T1000 (cell line): ENCODE measurements around the gene TBC1D1.

Source experiments
- DNase-seq: peaks from one replicate; lab custom pipeline; 2025; ENCODE audit warnings: mixed read lengths; lab: John Stamatoyannopoulos, UW

Gene TBC1D1

DNA sequence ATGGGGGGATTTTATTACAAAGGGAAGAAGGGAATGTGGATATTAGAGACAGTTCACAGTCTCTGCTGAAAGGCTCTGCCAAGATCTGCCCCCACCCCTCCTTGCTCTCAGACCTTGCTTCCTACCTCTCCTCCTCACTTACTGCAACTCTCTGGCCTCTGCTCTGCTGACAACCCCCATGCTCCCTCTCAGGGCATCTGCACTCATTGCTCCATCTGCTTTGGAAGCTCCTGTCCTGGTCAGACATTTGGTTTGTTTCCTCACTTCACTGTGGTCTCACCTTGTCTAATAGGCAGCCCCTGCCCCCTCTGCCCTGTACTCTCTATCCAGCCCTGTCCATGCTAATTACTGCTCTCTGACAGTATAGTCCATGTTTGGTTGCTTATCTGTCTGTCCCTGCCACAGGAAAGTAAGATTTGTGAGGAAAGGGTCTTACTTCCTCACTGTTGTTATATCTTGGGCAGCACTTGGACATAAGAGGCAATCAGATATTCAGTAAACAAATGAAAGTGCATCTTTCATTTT, 258.6 kb downstream of the TBC1D1 start:
- DNase-seq = no peak

GRCh38 chr4:38149997-38150671, 259.2 kb downstream of the TBC1D1 start:
- DNase-seq = no peak

DNA sequence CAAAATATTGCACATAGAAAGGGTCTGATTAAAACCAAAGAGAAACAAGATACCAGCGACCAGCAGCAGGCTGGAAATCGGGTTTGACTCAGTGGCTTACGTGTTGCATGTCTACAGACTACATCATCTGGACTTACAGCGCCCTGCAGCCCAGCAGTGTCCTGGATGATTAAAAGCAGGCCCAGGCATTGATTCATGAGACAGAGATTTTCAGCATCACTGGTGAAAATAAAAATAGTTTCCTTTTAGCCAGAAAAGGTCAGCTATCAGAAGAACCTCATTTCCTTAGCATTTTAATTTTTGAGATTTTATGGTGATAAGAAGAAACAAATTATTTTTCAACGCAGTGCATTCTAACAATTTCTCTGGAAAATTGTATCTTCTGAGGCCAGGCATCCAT, 259.9 kb downstream of the TBC1D1 start:
- DNase-seq = no peak

- DNase-seq = no peak
Measured at GRCh38 chr4:38151873-38152272, 261.0 kb downstream of the TBC1D1 start.

DNA sequence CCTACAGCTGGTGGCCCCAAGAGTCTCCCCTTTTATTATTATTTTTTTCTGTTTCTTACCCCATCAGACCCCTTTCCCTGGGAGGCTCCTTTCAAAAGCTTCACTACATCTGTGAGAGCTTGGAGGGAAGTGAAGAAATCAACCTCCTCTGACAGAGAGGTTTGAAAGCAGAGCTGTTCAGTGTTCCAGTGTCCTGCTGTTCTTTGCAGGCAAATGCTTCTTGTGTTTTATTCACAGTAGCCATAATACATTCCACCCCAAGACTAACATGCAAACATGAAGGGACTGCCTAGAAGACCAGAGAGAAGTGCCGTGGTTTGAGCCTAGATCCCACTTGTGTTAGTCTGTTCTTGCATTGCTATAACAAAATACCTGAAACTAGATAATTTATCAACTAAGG, 261.4 kb downstream of the TBC1D1 start:
- DNase-seq = no peak

DNA sequence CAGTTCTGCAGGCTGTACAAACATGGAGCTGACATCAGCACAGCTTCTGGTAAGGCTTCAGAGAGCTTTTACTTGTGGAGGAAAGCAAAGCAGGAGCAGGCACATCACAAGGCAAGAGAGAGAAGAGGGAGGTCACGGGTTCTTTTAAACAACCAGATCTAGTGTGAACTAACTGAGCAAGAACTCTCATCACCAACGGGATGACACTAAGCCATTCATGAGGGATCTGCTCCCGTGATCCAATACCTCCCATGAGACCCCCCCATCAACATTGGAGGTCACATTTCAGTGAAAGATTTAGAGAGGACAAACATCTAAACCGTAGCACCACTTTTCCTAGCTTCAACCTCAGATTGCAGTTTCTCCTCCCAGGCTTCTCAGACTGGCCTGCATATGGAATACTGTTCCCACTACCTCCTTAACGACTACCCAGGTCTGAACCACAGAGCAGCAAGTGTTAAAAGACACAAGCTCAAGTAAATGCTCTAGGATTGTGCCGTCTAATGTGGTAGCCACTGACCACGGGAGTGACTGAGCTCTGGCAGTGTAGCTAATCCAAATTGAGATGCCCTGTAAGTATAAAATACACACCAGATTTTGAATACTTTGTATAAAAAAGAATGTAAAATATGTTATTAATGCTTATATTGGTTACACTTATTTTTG, 262.0 kb downstream of the TBC1D1 start:
- no peak for DNase-seq

DNA sequence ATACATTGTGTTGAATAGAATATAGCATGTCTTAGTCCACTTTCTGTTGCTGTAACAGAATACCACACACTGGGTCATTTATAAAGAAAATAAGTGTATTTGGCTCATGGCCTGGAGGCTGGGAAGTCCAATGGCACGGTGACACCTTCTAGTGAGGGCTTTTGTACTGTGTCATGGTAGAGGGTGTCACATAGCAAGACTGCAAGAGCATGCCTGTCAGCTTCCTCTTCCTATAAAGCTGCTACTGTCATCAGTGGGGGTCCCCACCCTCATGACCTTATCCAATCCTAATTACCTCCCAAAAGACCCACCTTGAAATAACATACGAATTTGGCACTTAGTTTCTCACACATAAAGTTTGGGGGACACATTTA, 262.5 kb downstream of the TBC1D1 start:
- no peak for DNase-seq

DNA sequence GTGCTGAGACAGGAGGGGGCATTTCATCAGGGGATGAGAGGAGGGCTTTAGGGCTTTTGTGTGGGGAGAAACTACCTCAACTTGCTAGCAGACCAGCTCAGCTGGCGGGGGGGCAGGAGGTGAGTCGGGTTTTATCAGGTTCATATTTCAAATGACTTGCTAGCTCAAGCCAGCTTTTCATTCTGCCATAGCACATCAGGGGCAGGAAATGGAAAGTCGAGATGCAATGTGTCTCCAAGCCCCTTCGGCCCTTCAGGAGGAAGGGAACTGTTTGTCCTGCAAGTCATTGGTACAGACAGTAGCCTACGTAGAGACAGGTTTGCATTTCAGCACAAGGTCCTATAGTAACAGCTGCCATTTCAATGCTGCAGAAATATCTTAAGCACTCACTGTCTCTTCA, 263.4 kb downstream of the TBC1D1 start:
- no peak for DNase-seq

DNA sequence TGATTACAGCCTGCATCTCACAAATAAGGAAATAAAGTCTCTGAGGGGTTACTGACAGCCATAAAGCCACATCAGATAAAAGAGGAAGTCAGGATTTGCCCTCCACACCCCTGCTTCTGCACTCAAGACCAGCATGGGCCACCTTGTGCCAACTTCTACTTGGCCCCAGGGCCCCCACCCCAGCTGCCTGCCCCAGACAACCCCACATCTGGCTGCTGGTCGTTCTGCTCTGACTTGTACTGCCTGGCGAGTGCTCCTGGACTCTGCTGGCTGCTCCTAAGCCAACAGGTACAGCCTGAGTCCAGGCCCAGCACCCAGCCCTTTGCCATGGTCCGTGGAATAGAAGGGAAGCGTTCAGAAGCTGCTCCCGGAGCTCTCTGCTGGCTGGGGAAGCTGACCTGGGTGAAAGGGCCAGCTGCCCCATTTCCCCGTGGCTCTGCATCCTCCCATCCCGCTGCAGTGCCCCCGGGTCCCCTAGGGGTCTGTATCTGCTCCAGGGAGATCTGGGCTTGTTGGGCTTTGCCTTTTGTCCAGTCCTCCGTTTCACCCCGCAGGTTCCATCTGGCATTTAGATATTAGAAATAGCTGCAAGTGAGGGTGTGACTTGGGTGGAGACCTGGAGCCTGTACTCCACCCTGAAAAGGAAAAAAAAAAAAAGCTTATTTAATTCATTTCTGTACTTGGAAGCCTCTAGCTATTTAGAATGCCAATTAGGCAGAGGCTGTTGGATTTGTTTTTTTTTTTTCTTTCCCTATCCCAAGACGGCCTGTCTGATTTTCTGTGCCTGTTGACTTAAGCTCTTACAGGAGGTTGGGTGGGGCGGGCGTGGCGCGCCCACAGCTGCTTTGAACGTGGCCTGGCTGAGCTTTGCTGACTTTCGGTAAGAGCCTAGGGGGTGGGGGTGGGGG, 264.1 kb downstream of the TBC1D1 start:
- no peak for DNase-seq

- no peak for DNase-seq
Measured at GRCh38 chr4:38155589-38156294, 264.9 kb downstream of the TBC1D1 start.

- DNase-seq = no peak
Measured at GRCh38 chr4:38157592-38157991, 266.7 kb downstream of the TBC1D1 start.

DNA sequence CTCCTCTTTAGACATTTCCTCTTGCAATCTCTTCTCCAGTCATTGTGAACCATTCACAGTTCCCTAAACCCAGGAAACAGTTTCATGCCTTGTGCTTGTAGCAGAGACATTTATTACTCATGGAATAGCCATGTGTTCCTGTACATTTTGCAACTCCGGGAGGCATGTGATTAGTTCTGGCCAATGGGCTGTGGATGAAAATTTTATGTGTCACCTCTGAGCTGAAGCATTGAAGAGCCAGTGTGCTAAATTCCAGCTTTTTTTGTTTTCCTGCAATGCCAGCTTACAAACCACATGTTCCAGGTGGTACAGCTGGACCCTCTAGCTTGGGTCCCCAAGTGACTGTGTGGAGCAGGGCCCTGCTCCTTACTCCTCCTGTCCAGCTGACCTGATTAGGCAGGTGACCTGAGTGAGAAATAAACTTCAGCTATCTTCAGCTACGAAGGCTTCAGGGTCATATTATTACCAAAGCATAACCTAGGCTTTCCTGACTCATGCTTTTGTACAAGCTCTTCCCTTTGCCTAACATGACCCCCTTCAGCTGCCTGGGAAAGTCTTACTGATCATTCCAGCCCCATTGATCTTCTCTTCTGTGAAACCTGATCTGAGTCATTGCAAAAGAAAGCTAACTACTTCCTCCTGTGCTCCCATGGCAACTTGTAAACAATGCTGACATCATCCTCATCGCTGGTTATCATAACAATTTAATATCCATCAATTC, 269.8 kb downstream of the TBC1D1 start:
- DNase-seq = peak; percentile 79

DNA sequence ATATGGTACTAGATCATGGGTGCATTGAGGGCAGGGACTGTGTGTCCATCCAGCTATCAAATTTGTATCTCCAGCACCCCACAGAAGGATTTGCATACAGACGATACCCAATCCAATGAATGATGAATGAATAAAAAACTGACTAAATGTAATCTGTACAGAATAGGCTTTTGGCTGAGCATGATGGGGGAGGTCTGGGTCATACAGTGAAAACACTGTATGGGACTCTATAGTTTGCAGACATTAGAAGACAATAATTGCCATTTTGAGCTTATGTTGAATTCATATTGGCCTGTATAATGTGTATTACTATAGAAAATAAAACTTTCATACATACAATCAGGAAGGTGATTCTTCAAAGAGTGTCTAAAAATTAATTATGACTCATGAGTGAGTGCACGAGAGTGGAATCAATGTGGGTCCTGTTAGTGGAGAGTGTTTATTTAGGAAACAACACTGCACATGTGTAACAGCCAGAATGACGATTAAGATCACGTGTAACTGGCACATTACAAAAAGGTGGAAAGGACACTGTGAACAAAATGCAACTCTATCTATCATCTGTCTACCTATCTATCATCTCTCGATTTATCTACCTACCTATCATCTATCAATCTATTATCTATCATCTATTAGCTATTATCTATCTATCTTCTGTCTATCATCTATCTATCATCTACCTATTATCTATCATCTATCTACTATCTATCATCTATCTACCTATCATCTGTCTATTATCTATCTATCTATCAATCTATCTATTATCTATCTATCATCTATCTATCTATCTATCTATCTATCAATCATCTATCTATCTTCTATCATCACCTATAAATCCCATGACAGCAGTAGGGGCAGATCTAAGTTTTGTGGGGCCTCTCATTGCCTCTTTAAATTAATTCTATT, 270.6 kb downstream of the TBC1D1 start:
- no peak for DNase-seq

DNA sequence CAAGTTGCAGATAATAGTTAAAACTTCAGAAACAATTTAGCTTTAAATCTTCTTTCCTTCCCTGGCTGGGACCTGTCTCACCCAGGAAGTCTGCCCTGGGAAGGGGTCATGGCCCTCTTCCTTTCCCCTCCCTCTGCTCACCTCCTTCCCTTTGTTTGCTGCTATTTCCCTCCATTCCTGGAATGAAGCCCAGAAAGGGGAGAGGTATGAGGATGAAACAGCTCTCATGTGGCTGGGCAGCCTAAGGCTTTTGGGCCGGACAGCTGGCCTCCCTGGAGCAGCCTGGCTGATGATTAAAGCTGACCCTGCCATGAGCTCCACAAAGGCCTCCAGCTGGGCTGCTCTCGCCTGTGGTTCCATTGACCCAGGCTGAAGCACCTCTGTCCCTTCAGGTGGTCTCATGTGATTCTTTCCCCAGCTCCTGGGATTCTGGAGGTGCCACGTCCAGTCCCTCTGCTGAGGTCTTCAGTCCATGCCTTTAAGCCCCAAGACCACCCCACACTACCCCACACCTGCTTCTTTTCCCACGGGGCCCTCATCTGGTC, 271.4 kb downstream of the TBC1D1 start:
- DNase-seq = peak; percentile 33

GRCh38 chr4:38163216-38164006, 272.5 kb downstream of the TBC1D1 start:
- no peak for DNase-seq

- no peak for DNase-seq
Measured at GRCh38 chr4:38164346-38164745, 273.5 kb downstream of the TBC1D1 start.

DNA sequence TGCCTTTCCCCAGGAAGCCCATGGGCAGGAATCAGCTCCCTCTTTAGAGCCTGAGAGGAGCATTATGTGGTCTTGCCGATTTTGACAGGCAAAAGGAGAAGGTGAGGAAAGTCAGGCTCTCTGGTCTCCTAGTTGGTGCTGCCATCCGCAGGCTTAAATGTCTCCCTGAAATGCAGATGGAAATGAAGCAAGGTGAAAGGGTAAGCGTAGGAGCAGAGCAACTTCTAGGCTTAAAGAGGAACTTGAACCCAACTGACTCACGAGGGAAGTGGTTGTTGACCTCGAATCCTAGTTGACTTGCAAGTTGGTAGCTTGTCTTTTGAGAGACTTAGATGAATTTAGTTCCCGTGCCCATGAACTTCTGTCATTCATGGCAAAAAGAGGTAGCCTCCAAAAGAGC, 275.2 kb downstream of the TBC1D1 start:
- no peak for DNase-seq

DNA sequence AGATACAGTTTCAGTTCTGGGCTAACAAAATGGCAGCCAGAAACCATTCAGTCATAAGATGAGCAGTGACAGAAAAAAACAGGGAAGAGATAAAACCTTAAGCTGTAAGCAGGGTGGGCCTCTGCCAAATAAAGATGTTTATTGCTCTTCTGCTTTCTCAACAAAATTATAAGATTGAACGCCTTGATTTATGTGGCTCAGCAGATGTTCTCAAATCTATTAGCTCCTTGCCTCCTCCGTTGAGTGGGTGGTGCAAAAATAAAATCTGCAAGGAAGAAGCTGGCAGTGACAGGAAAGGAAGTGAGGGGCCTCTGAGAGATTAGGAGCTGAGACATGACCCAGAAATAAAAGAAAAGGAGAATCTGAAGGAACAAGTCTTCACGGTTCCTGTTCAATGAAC, 275.9 kb downstream of the TBC1D1 start:
- DNase-seq = no peak

- DNase-seq = no peak
Measured at GRCh38 chr4:38167973-38168372, 277.1 kb downstream of the TBC1D1 start.
